OCI-LY1 (cell line): ENCODE results near the gene PDE1C.

Source experiments
- EZH2 ChIP-seq: fragments of 200-600 bp; sonication (generic), shearing (Covaris generic); IDR thresholded peaks from 2 replicates; pipeline ENCODE4 v1.8.0; 2017; ENCODE audit warnings: borderline replicate concordance, mixed run types, mild to moderate bottlenecking, antibody characterized with exemption, low read length, moderate library complexity, mixed read lengths
- TF ChIP-seq, protein P1 (sequence below): fragments of 200-600 bp; sonication (generic), shearing (Covaris generic); IDR thresholded peaks from 2 replicates; pipeline ENCODE4 v1.5.1; 2017; ENCODE audit warnings: mild to moderate bottlenecking, antibody characterized with exemption, low read length, moderate library complexity, mixed read lengths

GRCh38 chr7:31852462-31852861, 217.7 kb downstream of the PDE1C start:
- TF ChIP-seq, protein P1, sequence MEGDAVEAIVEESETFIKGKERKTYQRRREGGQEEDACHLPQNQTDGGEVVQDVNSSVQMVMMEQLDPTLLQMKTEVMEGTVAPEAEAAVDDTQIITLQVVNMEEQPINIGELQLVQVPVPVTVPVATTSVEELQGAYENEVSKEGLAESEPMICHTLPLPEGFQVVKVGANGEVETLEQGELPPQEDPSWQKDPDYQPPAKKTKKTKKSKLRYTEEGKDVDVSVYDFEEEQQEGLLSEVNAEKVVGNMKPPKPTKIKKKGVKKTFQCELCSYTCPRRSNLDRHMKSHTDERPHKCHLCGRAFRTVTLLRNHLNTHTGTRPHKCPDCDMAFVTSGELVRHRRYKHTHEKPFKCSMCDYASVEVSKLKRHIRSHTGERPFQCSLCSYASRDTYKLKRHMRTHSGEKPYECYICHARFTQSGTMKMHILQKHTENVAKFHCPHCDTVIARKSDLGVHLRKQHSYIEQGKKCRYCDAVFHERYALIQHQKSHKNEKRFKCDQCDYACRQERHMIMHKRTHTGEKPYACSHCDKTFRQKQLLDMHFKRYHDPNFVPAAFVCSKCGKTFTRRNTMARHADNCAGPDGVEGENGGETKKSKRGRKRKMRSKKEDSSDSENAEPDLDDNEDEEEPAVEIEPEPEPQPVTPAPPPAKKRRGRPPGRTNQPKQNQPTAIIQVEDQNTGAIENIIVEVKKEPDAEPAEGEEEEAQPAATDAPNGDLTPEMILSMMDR = no peak
- TF ChIP-seq EZH2 = no peak
